H1 (cell line): ENCODE data around the gene ADCY9. TPM values are rescaled to one million over a fixed set of nuclear protein-coding genes. Genes with fewer than 3 reads are reported as not detected.

Experiments
- CTCF ChIA-PET: fragments of 300-600 bp; sonication (Branson Sonifier 250); formaldehyde crosslinking; loops from one replicate; lab custom pipeline; 2021; ENCODE audit not compliant: partially characterized antibody; lab: Charles Lee
- POLR2A ChIA-PET: fragments of 300-600 bp; sonication (Branson Sonifier 250); formaldehyde crosslinking; loops from one replicate; lab custom pipeline; 2021; ENCODE audit warnings: inconsistent platforms; ENCODE audit not compliant: partially characterized antibody; lab: Charles Lee
- DNase-seq, 2 experiments: peaks; one replicate each; pipeline versions ENCODE4 v3.0.0 to v3.0.0-alpha.2; 2010 to 2022; ENCODE audit warnings: low spot score in 2 of 2, low read depth in 1 of 2, mixed read lengths in 1 of 2
- FAIRE-seq: peaks from 2 replicates; lab custom pipeline; 2011; peaks lifted over from hg19 to GRCh38; lab: Jason Lieb, UNC
- H2AFZ ChIP-seq: 2 replicates; pipeline ENCODE4 v1.8.1; 2012; ENCODE audit warnings: low read length, inconsistent platforms
- H2AK5ac ChIP-seq: 2 replicates; pipeline ENCODE4 v1.6.1; 2013; ENCODE audit warnings: low read depth, low read length
- H2BK120ac ChIP-seq: replicated peaks from 2 replicates; pipeline ENCODE3; 2013; ENCODE audit warnings: low read depth, low read length, inconsistent platforms
- H2BK12ac ChIP-seq: 2 replicates; pipeline ENCODE4 v1.6.1; 2013; ENCODE audit warnings: low read depth, low read length
- H2BK15ac ChIP-seq: 2 replicates; pipeline ENCODE4 v1.6.1; 2013; ENCODE audit warnings: low read length
- H2BK20ac ChIP-seq: 2 replicates; pipeline ENCODE4 v1.6.1; 2013; ENCODE audit warnings: low read length
- H2BK5ac ChIP-seq: 2 replicates; pipeline ENCODE4 v1.6.1; 2013; ENCODE audit warnings: low read depth, low read length
- H3K14ac ChIP-seq: 2 replicates; pipeline ENCODE4 v1.6.1; 2013; ENCODE audit warnings: inconsistent platforms; ENCODE audit not compliant: insufficient read length
- H3K18ac ChIP-seq: 2 replicates; pipeline ENCODE4 v1.6.1; 2013; ENCODE audit warnings: low read length; ENCODE audit errors: extremely low read depth
- H3K23ac ChIP-seq: 2 replicates; pipeline ENCODE4 v1.6.1; 2013; ENCODE audit warnings: inconsistent platforms; ENCODE audit not compliant: insufficient read length
- H3K23me2 ChIP-seq: 2 replicates; pipeline ENCODE4 v1.6.1; 2013; ENCODE audit warnings: low read depth, low read length
- H3K27ac ChIP-seq: 2 replicates; pipeline ENCODE4 v1.6.1; 2011; ENCODE audit warnings: low read depth, low read length, inconsistent platforms
- H3K27me3 ChIP-seq, 4 experiments: replicated peaks in 1 of 4; 1 replicate in 1 of 4; 2 replicates in 3 of 4; pipeline versions ENCODE4 v1.6.1 to v1.8.1; 2011 to 2013; ENCODE audit warnings: low read length in 3 of 4, mild to moderate bottlenecking in 3 of 4, inconsistent platforms in 2 of 4, mixed read lengths in 2 of 4, moderate library complexity in 1 of 4; ENCODE audit not compliant: control insufficient read depth in 3 of 4, insufficient read depth in 3 of 4; ENCODE audit errors: extremely low read depth in 1 of 4
- H3K36me3 ChIP-seq, 4 experiments: 2 replicates each; pipeline versions ENCODE4 v1.6.1 to v1.8.1; 2011 to 2013; ENCODE audit warnings: mild to moderate bottlenecking in 4 of 4, low read length in 3 of 4, moderate library complexity in 2 of 4, control low read depth in 1 of 4, inconsistent platforms in 1 of 4; ENCODE audit not compliant: insufficient read depth in 4 of 4, control insufficient read depth in 2 of 4
- H3K4ac ChIP-seq: replicated peaks from 2 replicates; pipeline ENCODE3; 2013; ENCODE audit warnings: low read length, low read depth, mixed read lengths, inconsistent platforms; ENCODE audit not compliant: insufficient read length
- H3K4me1 ChIP-seq, 4 experiments: replicated peaks in 1 of 4; 1 replicate in 1 of 4; 2 replicates in 3 of 4; pipeline versions ENCODE4 v1.6.1 to v1.8.1; 2011 to 2013; ENCODE audit warnings: low read length in 3 of 4, inconsistent platforms in 2 of 4, mixed read lengths in 1 of 4; ENCODE audit not compliant: insufficient read depth in 4 of 4, control insufficient read depth in 3 of 4
- H3K4me2 ChIP-seq, 2 experiments: 2 replicates each; pipeline versions ENCODE4 v1.6.1 to v1.8.1; 2011 to 2013; ENCODE audit warnings: low read depth in 2 of 2, low read length in 2 of 2, control low read depth in 1 of 2, inconsistent platforms in 1 of 2, mild to moderate bottlenecking in 1 of 2; ENCODE audit not compliant: insufficient read depth in 1 of 2
- H3K4me3 ChIP-seq, 4 experiments: fragments of 200-600, 300-600 bp in 1 of 4; sonication (generic), shearing (Covaris generic), sonication (Bioruptor Twin) in 1 of 4; 2 replicates each; pipeline versions ENCODE4 v1.5.1 to v1.8.1; 2011 to 2016; ENCODE audit warnings: low read length in 4 of 4, low read depth in 3 of 4, control low read depth in 2 of 4, inconsistent platforms in 2 of 4, mild to moderate bottlenecking in 2 of 4, mixed read lengths in 1 of 4, moderate library complexity in 1 of 4; ENCODE audit not compliant: insufficient read depth in 2 of 4; ENCODE audit errors: extremely low read depth in 1 of 4
- H3K56ac ChIP-seq: replicated peaks from 2 replicates; pipeline ENCODE3; 2013; ENCODE audit warnings: low read depth, mild to moderate bottlenecking, mixed read lengths, low read length, inconsistent platforms; ENCODE audit not compliant: insufficient read length
- H3K79me1 ChIP-seq: 2 replicates; pipeline ENCODE4 v1.6.1; 2013; ENCODE audit warnings: low read depth, low read length, control low read depth
- H3K79me2 ChIP-seq, 2 experiments: 2 replicates each; pipeline versions ENCODE4 v1.6.1 to v1.8.1; 2012 to 2013; ENCODE audit warnings: low read length in 2 of 2, mild to moderate bottlenecking in 2 of 2, inconsistent platforms in 1 of 2; ENCODE audit not compliant: insufficient read depth in 2 of 2, control insufficient read depth in 1 of 2
- H3K9ac ChIP-seq, 4 experiments: replicated peaks in 1 of 4; 1 replicate in 1 of 4; 2 replicates in 3 of 4; pipeline versions ENCODE4 v1.6.1 to v1.8.1; 2011 to 2013; ENCODE audit warnings: low read depth in 3 of 4, low read length in 3 of 4, control low read depth in 2 of 4, mild to moderate bottlenecking in 2 of 4, moderate library complexity in 2 of 4, inconsistent platforms in 1 of 4; ENCODE audit errors: extremely low read depth in 1 of 4
- H3K9me3 ChIP-seq, 2 experiments: 2 replicates each; pipeline versions ENCODE4 v1.6.1 to v1.8.1; 2012 to 2013; ENCODE audit warnings: mild to moderate bottlenecking in 2 of 2, moderate library complexity in 2 of 2, control low read depth in 1 of 2, inconsistent platforms in 1 of 2, low read depth in 1 of 2, low read length in 1 of 2, mixed read lengths in 1 of 2; ENCODE audit not compliant: insufficient read depth in 2 of 2
- H4K20me1 ChIP-seq, 2 experiments: replicated peaks in 1 of 2; 2 replicates each; pipeline versions ENCODE3 to v1.8.1; 2011 to 2013; ENCODE audit warnings: inconsistent platforms in 2 of 2, low read length in 2 of 2, mild to moderate bottlenecking in 1 of 2; ENCODE audit not compliant: insufficient read depth in 2 of 2, control insufficient read depth in 1 of 2
- H4K5ac ChIP-seq: 2 replicates; pipeline ENCODE4 v1.6.1; 2013; ENCODE audit warnings: low read length, low read depth, mixed read lengths, inconsistent platforms; ENCODE audit not compliant: insufficient read length
- H4K8ac ChIP-seq: 2 replicates; pipeline ENCODE4 v1.8.0; 2013; ENCODE audit warnings: mild to moderate bottlenecking, moderate library complexity, low read length, inconsistent platforms; ENCODE audit not compliant: insufficient read depth; ENCODE audit errors: extremely low read depth
- H4K91ac ChIP-seq: replicated peaks from 2 replicates; pipeline ENCODE3; 2013; ENCODE audit warnings: low read length, mixed read lengths, inconsistent platforms; ENCODE audit not compliant: insufficient read length
- BACH1 ChIP-seq: IDR thresholded peaks from 2 replicates; pipeline ENCODE4 v1.6.1; 2012; ENCODE audit warnings: low read length, improper control_type of control experiment
- POLR2A ChIP-seq, 2 experiments: IDR thresholded peaks; 1 replicate in 1 of 2; 2 replicates in 1 of 2; pipeline ENCODE4 v1.6.1; 2011; ENCODE audit warnings: low read depth in 2 of 2, low read length in 2 of 2, mild to moderate bottlenecking in 2 of 2; ENCODE audit errors: control extremely low read depth in 1 of 2
- POLR2AphosphoS5 ChIP-seq: IDR thresholded peaks from 2 replicates; pipeline ENCODE4 v1.6.1; 2011; ENCODE audit warnings: low read depth, low read length
- RNF2 ChIP-seq: fragments of 200-900, 300-1000 bp; sonication (generic); IDR thresholded peaks from 2 replicates; pipeline ENCODE4 v1.7.1; 2016; ENCODE audit warnings: borderline replicate concordance, low read depth, mild to moderate bottlenecking, antibody characterized with exemption, low read length; ENCODE audit not compliant: poor library complexity, severe bottlenecking; ENCODE audit errors: missing control alignments
- RXRA ChIP-seq: IDR thresholded peaks from 2 replicates; pipeline ENCODE4 v1.6.1; 2011; ENCODE audit warnings: low read depth, mild to moderate bottlenecking, low read length, moderate library complexity; ENCODE audit not compliant: insufficient read depth
- ZNF274 ChIP-seq: IDR thresholded peaks from 2 replicates; pipeline ENCODE4 v1.7.0; 2012; ENCODE audit warnings: low read length, borderline replicate concordance; ENCODE audit errors: extremely low read depth
- WGBS, 2 experiments: shearing (Covaris generic) in 1 of 2; methylation state at CpG; one replicate each; pipeline versions ENCODE4 v1.1.6 to v1.1.7; 2013 to 2015; ENCODE audit warnings: low lambda C conversion rate in 2 of 2, mixed read lengths in 2 of 2, inconsistent platforms in 1 of 2, low coverage in 1 of 2, missing lambda C conversion rate in 1 of 2; ENCODE audit not compliant: insufficient replicate concordance in 2 of 2, insufficient coverage in 1 of 2, insufficient read length in 1 of 2; ENCODE audit errors: extremely low coverage in 1 of 2, missing lambda C conversion rate in 1 of 2; 5-methylcytosine and 5-hydroxymethylcytosine counted together
- polyA plus RNA-seq, 7 experiments: library from polyadenylated mRNA; depleted of rRNA in 3 of 7; stranded (reverse) in 5 of 7; unstranded in 2 of 7; fragments of >200 nt in 5 of 7; fragments of 200-250 nt in 2 of 7; gene quantifications; 1 replicate in 5 of 7; 2 replicates in 1 of 7; 4 replicates in 1 of 7; pipeline versions ENCODE4 v1.2.1 to v1.2.3, GENCODE V29; 2011 to 2013; ENCODE audit warnings: missing spikeins in 2 of 7, mixed read lengths in 2 of 7
- total RNA-seq: library from RNA; stranded (reverse); fragmentation: NEBNext Ultra II Directional; extraction: Animal tissue kit (Norgen Biotek cat#: 25700); gene quantifications from 2 replicates; pipeline ENCODE4 v1.2.1, GENCODE V29; 2021
- TF ChIP-seq, protein P1 (sequence below): IDR thresholded peaks from 2 replicates; pipeline ENCODE4 v1.6.1; 2011; ENCODE audit warnings: low read length, improper control_type of control experiment

ADCY9 gene
- total and polyA plus RNA-seq, 2 of the 8 experiments (the other 6 are each of a cell fraction or from before 2014, with no cell fraction given): 5.4 to 13.1 TPM

GRCh38 chr16:3949287-3949686 is 167.0 kb downstream of the ADCY9 start:
- Histone ChIP-seq H3K4me1 (no peaks in the 10 kb centered on the region), H2AFZ (no peak overlapping the region), H2BK5ac (no peak overlapping the region), H2BK20ac (no peak overlapping the region), H3K79me2 (no peaks in the 10 kb centered on the region), H3K79me1 (no peaks in the 10 kb centered on the region), H3K27ac (no peak overlapping the region), H3K36me3 (no peaks in the 10 kb centered on the region), H3K56ac (no peak overlapping the region), H4K5ac (no peak overlapping the region), H3K9me3 (no peaks in the 10 kb centered on the region), H2BK12ac (no peak overlapping the region), H3K14ac (no peak overlapping the region), H4K8ac (no peak overlapping the region), H3K4me2 (no peak overlapping the region), H3K4ac (no peak overlapping the region), H3K23me2 (no peaks in the 10 kb centered on the region), H4K20me1 (no peaks in the 10 kb centered on the region), H3K27me3 (no peaks in the 10 kb centered on the region), H2AK5ac (no peak overlapping the region), H2BK15ac (no peak overlapping the region; the same call in 1 of the 2 replicates), H3K4me3 (no peak overlapping the region), H3K18ac (no peak overlapping the region), H3K23ac (no peak overlapping the region), H3K9ac (no peak overlapping the region), H4K91ac (no peak overlapping the region), H2BK120ac (no peak overlapping the region)
- DNase-seq: no peak
- CTCF ChIA-PET: interaction anchor here (0.6 to 1.3 kb wide), 3 partner anchors 10 to 92 kb away, joined by 3 to 4 read pairs (median 3); no protein-coding TSS in a partner anchor
- no peak for TF ChIP-seq ZNF274
- no peak for TF ChIP-seq BACH1
- TF ChIP-seq, protein P1, sequence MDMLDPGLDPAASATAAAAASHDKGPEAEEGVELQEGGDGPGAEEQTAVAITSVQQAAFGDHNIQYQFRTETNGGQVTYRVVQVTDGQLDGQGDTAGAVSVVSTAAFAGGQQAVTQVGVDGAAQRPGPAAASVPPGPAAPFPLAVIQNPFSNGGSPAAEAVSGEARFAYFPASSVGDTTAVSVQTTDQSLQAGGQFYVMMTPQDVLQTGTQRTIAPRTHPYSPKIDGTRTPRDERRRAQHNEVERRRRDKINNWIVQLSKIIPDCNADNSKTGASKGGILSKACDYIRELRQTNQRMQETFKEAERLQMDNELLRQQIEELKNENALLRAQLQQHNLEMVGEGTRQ: no peak
- no peak for TF ChIP-seq RXRA
- TF ChIP-seq RNF2: no peak
- TF ChIP-seq POLR2AphosphoS5: no peak
- TF ChIP-seq POLR2A (IDR thresholded peaks at IDR 0.05; ENCODE audit: control extremely low read depth in 1 of 2, low read depth in 2 of 2, low read length in 2 of 2): no peak
- FAIRE-seq: no peak
- 90% methylated on average over 13 of the region's 14 CpGs; no CpG with 5 or more reads in 1 of the 2 experiments for WGBS, 2 experiments
- POLR2A ChIA-PET: no interaction called here
